IPS-20b (cell line): ENCODE results near the gene HERPUD2.
A peak's percentile ranks its signal among the peaks of the same experiment; 100 is the strongest.

ENCODE experiments used
- H3K27ac ChIP-seq: one replicate; pipeline ENCODE4 v1.5.1; 2013; ENCODE audit warnings: low read length
- H3K27me3 ChIP-seq: 2 replicates; pipeline ENCODE4 v1.6.1; 2013; ENCODE audit warnings: mild to moderate bottlenecking, low read length, inconsistent platforms; ENCODE audit not compliant: insufficient read depth
- H3K36me3 ChIP-seq: 2 replicates; pipeline ENCODE4 v1.6.1; 2013; ENCODE audit warnings: low read depth, mild to moderate bottlenecking, inconsistent platforms, low read length, moderate library complexity; ENCODE audit not compliant: insufficient read depth
- H3K4me1 ChIP-seq: 2 replicates; pipeline ENCODE4 v1.6.1; 2013; ENCODE audit warnings: mild to moderate bottlenecking, control low read depth, inconsistent platforms, low read length, moderate library complexity; ENCODE audit not compliant: insufficient read depth
- H3K4me3 ChIP-seq: 2 replicates; pipeline ENCODE4 v1.5.1; 2013; ENCODE audit warnings: mild to moderate bottlenecking, low read length, inconsistent platforms
- H3K9ac ChIP-seq: 2 replicates; pipeline ENCODE4 v1.6.1; 2013; ENCODE audit warnings: low read depth, mild to moderate bottlenecking, inconsistent platforms, low read length, moderate library complexity
- H3K9me3 ChIP-seq: 2 replicates; pipeline ENCODE4 v1.6.1; 2013; ENCODE audit warnings: mild to moderate bottlenecking, low read depth, low read length, inconsistent platforms; ENCODE audit not compliant: insufficient read depth

The HERPUD2 gene, protein sequence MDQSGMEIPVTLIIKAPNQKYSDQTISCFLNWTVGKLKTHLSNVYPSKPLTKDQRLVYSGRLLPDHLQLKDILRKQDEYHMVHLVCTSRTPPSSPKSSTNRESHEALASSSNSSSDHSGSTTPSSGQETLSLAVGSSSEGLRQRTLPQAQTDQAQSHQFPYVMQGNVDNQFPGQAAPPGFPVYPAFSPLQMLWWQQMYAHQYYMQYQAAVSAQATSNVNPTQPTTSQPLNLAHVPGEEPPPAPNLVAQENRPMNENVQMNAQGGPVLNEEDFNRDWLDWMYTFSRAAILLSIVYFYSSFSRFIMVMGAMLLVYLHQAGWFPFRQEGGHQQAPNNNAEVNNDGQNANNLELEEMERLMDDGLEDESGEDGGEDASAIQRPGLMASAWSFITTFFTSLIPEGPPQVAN

DNA sequence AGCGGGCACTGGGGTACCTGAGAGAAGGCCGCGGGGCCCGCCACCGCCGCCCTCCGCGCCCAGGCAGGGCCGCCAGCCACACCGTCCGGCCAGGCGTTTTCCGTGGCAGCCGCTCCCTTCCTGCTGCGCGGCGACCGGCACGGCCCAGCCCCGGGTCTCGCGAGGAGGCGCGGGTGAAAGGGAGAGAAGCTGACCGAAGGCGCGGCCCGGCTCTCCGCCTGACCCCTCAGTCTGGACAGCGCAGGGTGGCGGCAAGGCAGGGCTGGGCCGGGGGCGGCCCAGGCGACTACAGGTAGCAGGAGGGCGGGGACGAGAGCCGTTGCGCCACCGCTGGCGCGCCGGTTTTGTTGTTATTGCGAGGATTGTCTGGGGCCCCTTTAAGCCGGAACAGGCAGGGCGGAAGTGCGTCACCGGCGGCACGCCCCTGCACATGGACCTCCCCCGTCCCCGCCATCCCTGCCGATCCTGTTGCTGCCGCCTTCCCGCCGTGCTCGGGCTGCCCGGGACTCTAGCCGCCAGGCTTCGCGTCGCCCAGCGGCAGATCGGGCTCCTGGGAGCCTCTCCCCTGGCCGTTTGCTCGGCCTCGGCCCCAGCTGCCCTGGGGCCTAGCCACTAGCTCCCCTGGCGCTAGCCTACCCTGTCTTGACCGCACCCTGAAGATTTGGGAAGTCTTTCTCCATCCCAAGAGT, at the start of gene HERPUD2:
Gene HERPUD2, minus strand, starts transcription at position 352 of the 689 bp plus-strand sequence. CDS start 805 bp downstream, outside the sequence.
- Histone ChIP-seq H3K27me3 (no peaks in the 10 kb centered on the region; the same call in 1 of the 2 replicates), H3K9me3 (no peaks in the 10 kb centered on the region), H3K4me1 (peaks cover 15% of the 10 kb centered on the region; the same call in 1 of the 2 replicates), H3K27ac (peak within 1 kb of the TSS; percentile 98), H3K4me3 (peak within 1 kb of the TSS; percentile 99), H3K9ac (peak within 1 kb of the TSS; percentile 99), H3K36me3 (no peaks in the 10 kb centered on the region)

DNA sequence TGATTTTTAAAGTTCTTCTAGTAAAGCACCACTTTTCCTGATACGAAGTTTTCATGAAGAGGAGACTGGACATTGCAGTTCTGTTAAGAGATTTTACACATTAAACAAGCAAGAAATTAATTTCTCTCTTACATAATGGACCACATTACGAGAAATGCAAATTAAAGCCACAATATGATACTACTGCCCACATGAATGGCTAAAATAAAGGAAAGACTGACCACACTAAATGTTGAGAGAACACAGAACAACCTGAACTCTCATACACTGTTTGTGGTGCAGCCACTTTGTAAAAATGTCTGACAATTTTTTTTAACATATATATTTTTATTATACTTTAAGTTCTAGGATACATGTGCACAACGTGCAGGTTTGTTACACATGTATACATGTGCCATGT, 44.0 kb upstream of the HERPUD2 start:
- Histone ChIP-seq H3K9ac (no peak overlapping the region), H3K27ac (no peak overlapping the region), H3K4me1 (no peaks in the 10 kb centered on the region), H3K4me3 (no peak overlapping the region), H3K36me3 (no peaks in the 10 kb centered on the region), H3K27me3 (no peaks in the 10 kb centered on the region), H3K9me3 (no peaks in the 10 kb centered on the region)

DNA sequence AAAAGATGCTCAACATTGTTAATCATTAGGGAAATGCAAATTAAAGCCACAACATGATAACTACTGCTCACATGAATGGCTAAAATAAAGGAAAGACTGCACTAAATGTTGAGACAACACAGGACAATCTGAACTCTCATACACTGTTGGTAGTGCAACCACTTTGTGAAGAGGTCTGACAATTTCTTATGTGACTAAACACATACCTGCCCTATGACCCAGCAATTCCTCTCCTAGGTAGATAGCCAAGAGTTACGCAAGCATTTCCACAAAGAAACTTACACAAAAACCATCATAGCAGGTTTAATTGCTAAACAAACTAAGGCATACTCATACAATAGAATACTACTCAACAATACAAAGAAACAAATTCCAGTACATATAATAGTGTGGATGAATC, 41.8 kb upstream of the HERPUD2 start:
- no peaks in the 10 kb centered on the region for H3K27me3 ChIP-seq
- H3K9me3 ChIP-seq: no peaks in the 10 kb centered on the region
- H3K36me3 ChIP-seq: no peaks in the 10 kb centered on the region
- no peak overlapping the region for H3K9ac ChIP-seq
- no peak overlapping the region for H3K27ac ChIP-seq
- no peaks in the 10 kb centered on the region for H3K4me1 ChIP-seq
- H3K4me3 ChIP-seq: no peak overlapping the region

DNA sequence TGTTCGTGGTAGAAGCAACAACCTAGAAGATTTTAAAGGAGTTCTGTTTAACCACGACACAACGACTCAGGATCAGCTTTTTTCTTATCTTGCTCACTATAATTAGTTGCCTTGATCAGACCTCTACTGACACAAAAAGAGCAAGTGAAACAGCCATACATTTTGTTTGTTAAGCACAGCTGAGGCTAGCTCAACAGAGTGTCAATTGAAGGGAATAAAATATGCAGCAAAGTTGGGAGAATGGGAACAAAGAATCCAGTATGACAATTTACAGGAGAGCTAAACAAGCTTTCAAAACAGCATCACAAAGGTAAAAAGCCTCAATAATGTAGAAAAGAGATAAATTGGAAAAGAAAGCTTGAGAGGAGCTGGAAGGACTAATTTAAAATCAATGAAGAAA, 40.5 kb upstream of the HERPUD2 start:
- H3K4me1 ChIP-seq: no peaks in the 10 kb centered on the region
- H3K36me3 ChIP-seq: no peaks in the 10 kb centered on the region
- no peak overlapping the region for H3K9ac ChIP-seq
- H3K27ac ChIP-seq: no peak overlapping the region
- H3K27me3 ChIP-seq: no peaks in the 10 kb centered on the region
- H3K4me3 ChIP-seq: no peak overlapping the region
- no peaks in the 10 kb centered on the region for H3K9me3 ChIP-seq

DNA sequence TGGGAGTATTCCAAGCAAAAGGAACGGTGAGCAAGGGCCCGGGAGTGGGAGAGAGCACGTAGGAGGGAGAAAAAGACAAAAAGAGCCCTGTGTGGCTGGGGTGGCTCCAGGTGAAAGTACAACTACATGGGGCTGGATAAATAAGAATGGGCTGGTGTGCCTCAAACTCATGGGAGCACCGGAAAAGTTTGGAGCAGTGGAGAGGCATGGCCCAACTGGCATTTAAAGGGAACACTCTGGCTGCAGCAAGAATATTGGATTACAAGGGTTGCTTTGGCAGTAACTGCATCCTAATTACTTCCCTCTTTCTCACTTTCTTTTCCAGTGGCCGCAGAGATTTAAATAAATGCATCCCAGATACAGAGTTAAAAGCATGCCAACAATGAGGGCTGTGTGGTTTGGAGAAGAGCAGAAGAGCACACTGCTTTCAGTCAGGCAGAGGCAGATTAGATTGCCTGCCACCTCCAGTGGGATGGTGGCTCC, 39.1 kb upstream of the HERPUD2 start:
- no peak overlapping the region for H3K9ac ChIP-seq
- no peaks in the 10 kb centered on the region for H3K36me3 ChIP-seq
- no peaks in the 10 kb centered on the region for H3K9me3 ChIP-seq
- no peaks in the 10 kb centered on the region for H3K27me3 ChIP-seq
- H3K27ac ChIP-seq: no peak overlapping the region
- H3K4me3 ChIP-seq: no peak overlapping the region
- no peaks in the 10 kb centered on the region for H3K4me1 ChIP-seq

DNA sequence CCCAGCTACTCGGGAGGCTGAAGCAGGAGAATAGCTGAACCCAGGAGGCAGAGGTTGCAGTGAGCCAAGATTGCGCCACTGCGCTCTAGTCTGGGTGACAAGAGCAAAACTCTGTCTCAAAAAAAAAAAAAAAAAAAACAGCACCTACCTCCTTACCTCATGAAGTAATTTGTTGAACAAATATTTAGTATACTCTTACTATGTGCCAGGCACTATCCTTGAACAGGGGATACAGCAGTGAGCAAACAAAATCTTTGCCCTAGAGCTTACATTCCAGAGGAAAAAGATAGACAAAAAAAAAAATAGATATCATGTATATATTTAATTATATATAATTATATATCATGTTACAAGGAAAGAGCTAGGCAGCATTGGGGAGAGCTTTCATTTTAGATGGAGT, 36.4 kb upstream of the HERPUD2 start:
- Histone ChIP-seq H3K9ac (no peak overlapping the region), H3K36me3 (no peaks in the 10 kb centered on the region), H3K27me3 (no peaks in the 10 kb centered on the region), H3K27ac (no peak overlapping the region), H3K4me1 (no peaks in the 10 kb centered on the region), H3K9me3 (no peaks in the 10 kb centered on the region), H3K4me3 (no peak overlapping the region)

DNA sequence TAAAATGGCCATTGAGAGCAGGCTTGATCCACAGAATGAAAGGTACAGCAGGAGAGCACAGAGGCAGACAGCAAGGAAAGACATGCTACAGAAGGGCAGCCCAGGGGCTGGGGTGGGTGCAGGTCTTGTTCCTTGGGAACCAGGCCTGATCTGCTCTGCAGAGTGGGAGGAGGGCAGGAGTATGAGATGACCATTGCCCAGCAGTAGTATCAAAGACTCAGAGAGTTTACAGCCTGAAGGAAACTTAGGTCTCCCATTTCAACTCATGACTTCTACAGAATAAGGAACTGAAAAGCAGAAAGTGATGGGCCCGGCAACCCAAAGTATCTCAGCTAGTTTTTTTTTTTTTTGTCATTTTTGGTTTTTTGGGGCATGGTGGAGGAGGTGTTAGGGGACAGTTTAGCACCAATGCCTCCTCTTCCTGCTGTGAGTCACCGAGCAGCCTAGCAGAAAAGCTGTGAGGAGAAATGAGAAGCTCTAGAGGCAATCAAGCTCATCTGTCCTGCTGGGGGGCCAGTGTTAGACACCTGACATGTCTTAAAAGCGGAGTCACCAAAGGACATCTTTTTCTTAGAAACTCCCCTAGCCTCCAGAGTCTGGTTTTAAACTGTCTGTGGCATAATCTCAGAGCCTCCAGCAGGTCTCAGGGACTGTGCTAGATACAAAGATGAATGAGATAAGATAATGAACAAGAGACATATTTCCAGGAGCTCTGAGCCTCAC, 34.3 kb upstream of the HERPUD2 start:
- Histone ChIP-seq H3K9ac (no peak overlapping the region), H3K9me3 (no peaks in the 10 kb centered on the region), H3K27ac (no peak overlapping the region), H3K4me3 (no peak overlapping the region), H3K36me3 (no peaks in the 10 kb centered on the region), H3K27me3 (no peaks in the 10 kb centered on the region), H3K4me1 (no peaks in the 10 kb centered on the region)

DNA sequence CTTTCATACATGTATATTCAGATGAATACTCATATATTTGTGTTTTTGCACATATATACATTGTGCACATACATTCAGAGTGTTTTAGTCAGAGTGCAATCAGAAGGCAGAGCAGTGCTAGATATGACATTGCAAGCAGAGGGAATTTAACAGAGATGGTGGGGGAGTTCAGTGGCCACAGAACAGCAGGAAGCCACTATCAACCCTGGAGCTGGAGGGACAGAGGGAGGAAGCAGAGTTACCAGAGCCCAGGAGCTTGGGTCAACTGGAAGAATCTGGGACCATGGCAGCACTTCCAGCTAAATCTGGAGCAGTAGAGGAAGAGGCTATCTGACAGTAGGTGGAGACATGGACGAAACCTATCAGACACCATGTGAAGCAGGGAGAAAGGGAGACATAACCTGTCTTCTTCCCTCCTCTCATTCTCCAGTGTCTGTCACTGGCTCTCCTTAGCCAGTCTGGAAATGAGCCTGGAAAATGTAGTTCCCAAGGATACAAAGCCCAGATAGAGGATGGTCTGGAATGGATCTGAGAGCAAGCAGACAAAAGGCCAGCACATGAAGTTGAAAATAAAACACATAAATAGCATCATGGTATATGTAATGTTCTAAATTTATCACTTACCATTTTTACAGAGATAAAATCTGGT, 33.6 kb upstream of the HERPUD2 start:
- no peaks in the 10 kb centered on the region for H3K27me3 ChIP-seq
- H3K4me1 ChIP-seq: no peaks in the 10 kb centered on the region
- H3K9ac ChIP-seq: no peak overlapping the region
- H3K9me3 ChIP-seq: no peaks in the 10 kb centered on the region
- H3K27ac ChIP-seq: no peak overlapping the region
- H3K36me3 ChIP-seq: no peaks in the 10 kb centered on the region
- H3K4me3 ChIP-seq: no peak overlapping the region

DNA sequence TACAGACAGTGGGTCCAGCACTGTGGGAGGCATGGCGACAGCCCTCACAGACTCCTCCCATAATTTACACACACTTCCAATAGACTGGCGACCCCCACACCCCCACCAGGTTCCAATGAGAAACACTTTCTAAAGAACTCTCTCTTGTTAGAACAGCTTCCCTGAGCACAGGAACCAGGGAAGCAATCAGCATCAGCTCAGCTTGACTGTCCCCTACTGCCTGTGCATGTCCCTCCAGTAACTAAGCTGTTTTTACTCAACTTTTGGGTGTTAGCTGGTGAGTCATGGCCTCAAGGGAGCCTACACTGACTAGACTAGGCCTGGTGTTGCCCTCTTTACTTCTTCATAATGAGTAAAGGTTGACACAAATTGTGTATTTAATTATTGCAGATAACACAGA, 32.6 kb upstream of the HERPUD2 start:
- Histone ChIP-seq H3K9ac (no peak overlapping the region), H3K9me3 (no peaks in the 10 kb centered on the region), H3K36me3 (no peaks in the 10 kb centered on the region), H3K4me1 (no peaks in the 10 kb centered on the region), H3K27me3 (no peaks in the 10 kb centered on the region), H3K4me3 (no peak overlapping the region), H3K27ac (no peak overlapping the region)

DNA sequence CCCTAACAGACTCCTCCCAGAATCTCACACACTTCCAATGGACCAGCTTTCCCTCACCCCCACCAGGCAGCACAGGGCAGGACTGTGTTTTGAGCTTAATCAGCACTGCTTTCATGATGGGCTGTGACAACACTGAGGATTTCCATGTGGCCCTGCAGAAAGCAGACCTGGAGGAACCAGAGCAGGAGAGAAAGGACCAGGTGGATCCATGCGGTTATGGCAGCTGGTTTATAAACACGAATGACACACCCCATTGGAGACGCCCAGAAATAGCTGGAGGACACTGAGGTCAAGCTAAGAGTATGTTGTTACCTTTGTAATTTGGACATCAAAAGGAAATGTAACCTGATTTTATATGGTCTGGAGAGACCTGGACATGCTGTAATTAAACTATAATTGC, 31.7 kb upstream of the HERPUD2 start:
- H3K9me3 ChIP-seq: no peaks in the 10 kb centered on the region
- no peaks in the 10 kb centered on the region for H3K36me3 ChIP-seq
- no peak overlapping the region for H3K4me3 ChIP-seq
- H3K4me1 ChIP-seq: no peaks in the 10 kb centered on the region
- no peak overlapping the region for H3K9ac ChIP-seq
- no peak overlapping the region for H3K27ac ChIP-seq
- no peaks in the 10 kb centered on the region for H3K27me3 ChIP-seq

DNA sequence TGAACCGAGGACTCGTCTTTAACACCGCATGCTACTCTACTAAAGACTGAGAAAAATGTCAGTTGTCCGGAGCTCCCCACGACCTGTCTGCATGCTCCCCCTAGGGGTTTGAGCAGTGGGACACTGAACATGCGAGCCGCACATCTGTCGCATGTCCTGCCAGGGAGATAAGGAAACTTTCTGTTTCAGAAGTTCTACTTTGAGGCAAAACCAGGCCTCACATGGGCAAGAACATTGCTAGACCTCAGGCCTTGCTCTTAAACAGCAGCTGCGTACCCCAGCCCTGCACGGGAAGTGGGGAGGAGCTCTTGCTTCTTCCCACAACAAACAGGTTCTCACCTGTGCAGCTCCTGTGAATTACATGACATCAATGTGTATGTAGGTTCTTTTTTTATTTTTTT, 30.3 kb upstream of the HERPUD2 start:
- H3K27me3 ChIP-seq: no peaks in the 10 kb centered on the region
- H3K9me3 ChIP-seq: no peaks in the 10 kb centered on the region
- no peak overlapping the region for H3K27ac ChIP-seq
- no peaks in the 10 kb centered on the region for H3K4me1 ChIP-seq
- no peak overlapping the region for H3K9ac ChIP-seq
- no peak overlapping the region for H3K4me3 ChIP-seq
- H3K36me3 ChIP-seq: no peaks in the 10 kb centered on the region
